HG03175 (cell line): ENCODE data around the gene MAD1L1.

Experiments used
- ATAC-seq: cut with Tn5 transposase; IDR thresholded peaks from one replicate; pipeline ENCODE4 v1.9.1; 2021; ENCODE audit warnings: mild to moderate bottlenecking, moderate library complexity; ENCODE audit not compliant: unreplicated experiment

Gene MAD1L1

GRCh38 chr7:2018569-2019460 is 213.9 kb downstream of the MAD1L1 start:
- ATAC-seq = no peak

GRCh38 chr7:2017914-2018568 is 214.7 kb downstream of the MAD1L1 start:
- no peak for ATAC-seq

- ATAC-seq = no peak
Measured at GRCh38 chr7:2017481-2017891, 215.3 kb downstream of the MAD1L1 start.

GRCh38 chr7:2016761-2017480 is 215.8 kb downstream of the MAD1L1 start:
- no peak for ATAC-seq

GRCh38 chr7:2016021-2016631 is 216.6 kb downstream of the MAD1L1 start:
- ATAC-seq = no peak

GRCh38 chr7:2015251-2015871 is 217.4 kb downstream of the MAD1L1 start:
- ATAC-seq = no peak

GRCh38 chr7:2014391-2015241 is 218.1 kb downstream of the MAD1L1 start:
- ATAC-seq = no peak

GRCh38 chr7:2013381-2014311 is 219.1 kb downstream of the MAD1L1 start:
- ATAC-seq = no peak

- no peak for ATAC-seq
Measured at GRCh38 chr7:2012981-2013380, 219.8 kb downstream of the MAD1L1 start.

- ATAC-seq = no peak
Measured at GRCh38 chr7:2012044-2012900, 220.5 kb downstream of the MAD1L1 start.

- ATAC-seq = no peak
Measured at GRCh38 chr7:2011266-2012043, 221.3 kb downstream of the MAD1L1 start.

- ATAC-seq = no peak
Measured at GRCh38 chr7:2010551-2011265, 222.0 kb downstream of the MAD1L1 start.

- no peak for ATAC-seq
Measured at GRCh38 chr7:2010101-2010500, 222.6 kb downstream of the MAD1L1 start.

- no peak for ATAC-seq
Measured at GRCh38 chr7:2009541-2010001, 223.2 kb downstream of the MAD1L1 start.

- no peak for ATAC-seq
Measured at GRCh38 chr7:2008936-2009540, 223.7 kb downstream of the MAD1L1 start.
